GM12874 (cell line): Measurements from ENCODE around the gene ARL4D.

ENCODE experiments used
- CTCF ChIP-seq: IDR thresholded peaks from 2 replicates; pipeline ENCODE4 v1.5.1; 2011; ENCODE audit warnings: low read depth, mild to moderate bottlenecking, control low read depth, low read length, moderate library complexity; ENCODE audit not compliant: insufficient read depth

Gene ARL4D

GRCh38 chr17:43411369-43411677 is 12.5 kb downstream of the ARL4D start:
- TF ChIP-seq CTCF: no peak

- TF ChIP-seq CTCF: no peak
Observed at GRCh38 chr17:43411749-43412148, 13.0 kb downstream of the ARL4D start.

GRCh38 chr17:43412166-43412565 is 13.4 kb downstream of the ARL4D start:
- no peak for TF ChIP-seq CTCF

- no peak for TF ChIP-seq CTCF
Observed at GRCh38 chr17:43416998-43417890, 18.5 kb downstream of the ARL4D start.

- no peak for TF ChIP-seq CTCF
Observed at GRCh38 chr17:43418441-43419374, 19.9 kb downstream of the ARL4D start.

- TF ChIP-seq CTCF: no peak
Observed at GRCh38 chr17:43423777-43424455, 25.1 kb downstream of the ARL4D start.

- no peak for TF ChIP-seq CTCF
Observed at GRCh38 chr17:43427362-43428043, 28.7 kb downstream of the ARL4D start.
